OCI-LY7 (cell line): ENCODE measurements around the gene PLEKHJ1. TPM values are rescaled to one million over a fixed set of nuclear protein-coding genes. Genes with fewer than 3 reads are reported as not detected.

Source experiments
- BruUV-seq: library from RNA; stranded (reverse); fragments of 400-500 nt; replicated peaks from 2 replicates; lab custom pipeline; 2021; lab: Mats Ljungman, UMichigan
- CTCF ChIA-PET: fragments of 300-600 bp; sonication (Branson Sonifier 250); formaldehyde crosslinking; loops from one replicate; lab custom pipeline; 2022; ENCODE audit warnings: antibody characterized with exemption; ENCODE audit not compliant: unreplicated experiment; lab: Charles Lee
- POLR2A ChIA-PET: fragments of 300-600 bp; sonication (Branson Sonifier 250); formaldehyde crosslinking; loops from one replicate; lab custom pipeline; 2022; ENCODE audit warnings: antibody characterized with exemption; lab: Charles Lee
- DNase-seq: peaks from one replicate; pipeline ENCODE4 v3.0.0-alpha.2; 2015; ENCODE audit warnings: low spot score
- H2AFZ ChIP-seq: fragments of 200-600 bp; sonication (generic), shearing (Covaris generic); 2 replicates; pipeline ENCODE4 v1.6.1; 2014; ENCODE audit warnings: mild to moderate bottlenecking, antibody characterized with exemption, low read length, moderate library complexity
- H3K27ac ChIP-seq: fragments of 200-600 bp; sonication (generic); 2 replicates; pipeline ENCODE4 v1.5.1; 2014; ENCODE audit warnings: mixed run types, low read depth, mild to moderate bottlenecking, moderate library complexity, low read length, inconsistent platforms; ENCODE audit not compliant: poor library complexity, severe bottlenecking
- H3K36me3 ChIP-seq: fragments of 200-600 bp; sonication (generic); 2 replicates; pipeline ENCODE4 v1.6.1; 2014; ENCODE audit warnings: mild to moderate bottlenecking, antibody characterized with exemption, low read length, moderate library complexity, mixed read lengths; ENCODE audit not compliant: insufficient read depth
- H3K4me1 ChIP-seq: fragments of 200-600 bp; sonication (generic); 2 replicates; pipeline ENCODE4 v1.5.1; 2014; ENCODE audit warnings: mild to moderate bottlenecking, low read length; ENCODE audit not compliant: insufficient read depth, poor library complexity, severe bottlenecking
- H3K4me2 ChIP-seq: fragments of 200-600 bp; sonication (generic); 2 replicates; pipeline ENCODE4 v1.6.1; 2014; ENCODE audit warnings: mild to moderate bottlenecking, low read length
- H3K4me3 ChIP-seq: fragments of 200-600 bp; sonication (generic); 2 replicates; pipeline ENCODE4 v1.5.1; 2014; ENCODE audit warnings: mild to moderate bottlenecking, low read depth, low read length; ENCODE audit not compliant: poor library complexity, severe bottlenecking
- H3K79me2 ChIP-seq: fragments of 200-600 bp; sonication (generic); 2 replicates; pipeline ENCODE4 v1.6.1; 2016; ENCODE audit warnings: low read depth, mild to moderate bottlenecking, low read length, moderate library complexity, mixed read lengths; ENCODE audit not compliant: insufficient read depth
- H3K9me2 ChIP-seq: fragments of 200-600 bp; sonication (generic); 2 replicates; pipeline ENCODE4 v1.6.1; 2016; ENCODE audit warnings: mild to moderate bottlenecking, low read length, mixed read lengths; ENCODE audit not compliant: insufficient read depth
- H3K9me3 ChIP-seq: fragments of 200-600 bp; sonication (generic); 2 replicates; pipeline ENCODE4 v1.6.1; 2014; ENCODE audit warnings: mild to moderate bottlenecking, mixed run types, low read length, mixed read lengths
- H4K20me1 ChIP-seq: fragments of 200-600 bp; sonication (generic); 2 replicates; pipeline ENCODE4 v1.6.1; 2014; ENCODE audit warnings: mild to moderate bottlenecking, antibody characterized with exemption, low read length, moderate library complexity, mixed read lengths; ENCODE audit not compliant: insufficient read depth
- CTCF ChIP-seq: fragments of 200-600 bp; sonication (generic); conservative IDR thresholded peaks from 2 replicates; pipeline ENCODE4 v1.5.1; 2014; ENCODE audit warnings: mild to moderate bottlenecking, antibody characterized with exemption, low read length, moderate library complexity, mixed read lengths
- EZH2phosphoT487 ChIP-seq: fragments of 200-600 bp; sonication (generic); IDR thresholded peaks from 2 replicates; pipeline ENCODE4 v1.6.1; 2018; ENCODE audit warnings: low read depth, borderline replicate concordance, mild to moderate bottlenecking, mixed run types, antibody characterized with exemption, low read length, moderate library complexity, mixed read lengths
- intact Hi-C: fragments of 100-400 bp; cut with micrococcal nuclease; formaldehyde crosslinking; loops from one replicate; pipeline ENCODE4 v1.10.0; 2022; ENCODE audit not compliant: unreplicated experiment
- total RNA-seq, 2 experiments: library from RNA; depleted of rRNA in 1 of 2; stranded (reverse); fragments of >200 nt in 1 of 2; shearing (Covaris generic) in 1 of 2; gene quantifications; 2 replicates each; pipeline ENCODE4 v1.2.3, GENCODE V29; 2014 to 2022

Gene PLEKHJ1
- total RNA-seq, 2 experiments from 2014 or later, result 129 to 205 TPM

DNA sequence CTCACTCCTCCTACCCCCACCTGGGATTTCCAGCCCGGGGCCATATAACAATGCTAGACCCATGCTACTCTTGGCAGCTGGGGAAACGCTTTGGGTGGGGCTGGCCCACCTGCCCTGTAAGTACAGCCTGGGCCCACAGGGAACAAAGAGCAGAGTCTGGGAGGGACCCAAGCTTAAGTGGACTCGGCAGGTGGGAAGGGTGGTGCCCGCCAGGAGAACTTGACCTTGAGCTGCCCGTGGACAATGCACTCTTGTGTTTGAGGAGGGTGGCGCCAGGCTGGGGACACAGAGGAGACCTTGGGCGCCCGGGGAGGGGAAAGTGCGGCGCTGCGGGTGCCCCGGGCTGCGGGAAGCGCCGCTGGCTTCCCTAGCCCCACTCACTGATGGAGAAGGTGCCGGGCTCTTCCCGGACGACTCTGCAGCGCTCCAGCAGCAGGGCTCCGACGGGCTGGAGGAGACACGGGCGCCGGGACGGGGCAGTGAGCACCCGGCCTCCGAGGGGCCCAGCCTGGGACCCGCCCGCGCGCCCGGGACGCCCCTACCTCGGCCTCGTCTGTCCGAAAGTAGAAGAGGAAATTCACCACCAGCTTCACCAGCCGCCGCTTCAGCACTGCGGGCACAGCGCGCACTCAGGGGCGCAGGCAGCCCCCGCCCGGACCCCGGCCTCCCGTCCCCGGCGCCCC, 607 bp downstream of the PLEKHJ1 start:
- H4K20me1 ChIP-seq, result peaks cover 37% of the 10 kb centered on the region
- no peaks in the 10 kb centered on the region for H3K9me3 ChIP-seq
- peak overlapping the region; percentile 75 for H3K27ac ChIP-seq
- peak; percentile 45 for DNase-seq
- TF ChIP-seq EZH2phosphoT487 (no peak), CTCF (no peak)
- intact Hi-C loops, result loop anchor here (1.0 to 5.0 kb wide), 5 partner anchors 38 to 377 kb away; partner anchors contain the start of gene AP3D1
- peaks cover 62% of the 10 kb centered on the region for H3K79me2 ChIP-seq
- H3K4me1 ChIP-seq, result peaks cover 62% of the 10 kb centered on the region
- H3K4me2 ChIP-seq, result peak overlapping the region; percentile 91
- no peak overlapping the region; the same call in 1 of the 2 replicates for H2AFZ ChIP-seq
- H3K4me3 ChIP-seq, result peak overlapping the region; percentile 96
- H3K36me3 ChIP-seq, result peaks cover 81% of the 10 kb centered on the region
- no TSS peak for BruUV-seq
- H3K9me2 ChIP-seq, result no peaks in the 10 kb centered on the region
- CTCF ChIA-PET, result interaction anchor here (0.6 to 0.7 kb wide), 2 partner anchors 79 to 221 kb away, joined by 3 read pairs; partner anchors contain the start of gene LMNB2
- POLR2A ChIA-PET, result no interaction called here

- peaks cover 31% of the 10 kb centered on the region for H4K20me1 ChIP-seq
- no peaks in the 10 kb centered on the region for H3K9me3 ChIP-seq
- peak overlapping the region; percentile 91 for H3K4me2 ChIP-seq
- CTCF ChIA-PET, result interaction anchor here (0.6 to 0.7 kb wide), 2 partner anchors 79 to 222 kb away, joined by 3 read pairs; partner anchors contain the start of gene LMNB2
- POLR2A ChIA-PET, result no interaction called here
- DNase-seq, result no peak
- H3K4me1 ChIP-seq, result peaks cover 56% of the 10 kb centered on the region
- H3K36me3 ChIP-seq, result peaks cover 81% of the 10 kb centered on the region
- H3K79me2 ChIP-seq, result peaks cover 57% of the 10 kb centered on the region
- no peaks in the 10 kb centered on the region for H3K9me2 ChIP-seq
- no TSS peak for BruUV-seq
- H3K4me3 ChIP-seq, result peak overlapping the region; percentile 96
- H2AFZ ChIP-seq, result no peak overlapping the region
- H3K27ac ChIP-seq, result peak overlapping the region; percentile 75
- intact Hi-C loops, result loop anchor here (5.0 kb wide), 1 partner anchor 377 kb away; no protein-coding TSS in a partner anchor
- TF ChIP-seq EZH2phosphoT487 (no peak), CTCF (no peak)
Observed at GRCh38 chr19:2234996-2235380, 1.1 kb downstream of the PLEKHJ1 start.
